Measurements from ENCODE around the gene PRAF2.

DNA sequence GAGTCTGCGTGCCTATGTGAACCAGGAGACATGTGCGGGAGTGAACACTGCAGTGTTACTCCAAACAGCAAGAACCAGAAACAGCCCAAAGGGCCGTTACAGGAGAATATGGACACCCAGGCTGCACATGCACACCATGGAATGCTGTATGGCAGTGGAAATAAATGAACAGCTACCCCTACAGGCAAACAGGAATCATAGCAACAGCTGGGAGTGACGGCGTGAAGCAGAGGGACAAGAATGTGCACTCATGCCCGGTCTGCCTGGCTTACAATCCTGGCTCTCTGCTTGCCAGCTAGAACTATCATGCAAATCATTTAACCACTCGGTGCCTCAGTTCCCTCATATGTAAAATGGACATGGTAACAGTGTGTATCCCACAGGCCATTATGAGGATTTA lies 33.1 kb upstream of the PRAF2 start:
- no peak for TF ChIP-seq EZH2 (IDR thresholded peaks at IDR 0.05)
- no peak for TF ChIP-seq POLR2AphosphoS5 (IDR thresholded peaks at IDR 0.05; ENCODE audit: borderline replicate concordance, low read depth, low read length)
- no peak for TF ChIP-seq FOXP2 (optimal IDR thresholded peaks at IDR 0.05; ENCODE audit: control extremely low read depth, extremely low read length, insufficient read depth)
